ENCODE measurements around the gene NUDT21.
"Not testable (repeated sequence)": the region's sequence is repeated elsewhere in the genome, so short reads cannot be mapped to it uniquely, and the experiment has no call there.

Gene NUDT21

GRCh38 chr16:56380778-56381485 lies 70.2 kb downstream of the NUDT21 start:
- DNase-seq (ENCODE audit: low spot score) = not testable (repeated sequence)
